IPS-20b (cell line): ENCODE data around the gene NCF2.

Source experiments
- H3K27ac ChIP-seq: one replicate; pipeline ENCODE4 v1.5.1; 2013; ENCODE audit warnings: low read length
- H3K27me3 ChIP-seq: 2 replicates; pipeline ENCODE4 v1.6.1; 2013; ENCODE audit warnings: mild to moderate bottlenecking, low read length, inconsistent platforms; ENCODE audit not compliant: insufficient read depth
- H3K36me3 ChIP-seq: 2 replicates; pipeline ENCODE4 v1.6.1; 2013; ENCODE audit warnings: low read depth, mild to moderate bottlenecking, inconsistent platforms, low read length, moderate library complexity; ENCODE audit not compliant: insufficient read depth
- H3K4me1 ChIP-seq: 2 replicates; pipeline ENCODE4 v1.6.1; 2013; ENCODE audit warnings: mild to moderate bottlenecking, control low read depth, inconsistent platforms, low read length, moderate library complexity; ENCODE audit not compliant: insufficient read depth
- H3K4me3 ChIP-seq: 2 replicates; pipeline ENCODE4 v1.5.1; 2013; ENCODE audit warnings: mild to moderate bottlenecking, low read length, inconsistent platforms
- H3K9ac ChIP-seq: 2 replicates; pipeline ENCODE4 v1.6.1; 2013; ENCODE audit warnings: low read depth, mild to moderate bottlenecking, inconsistent platforms, low read length, moderate library complexity
- H3K9me3 ChIP-seq: 2 replicates; pipeline ENCODE4 v1.6.1; 2013; ENCODE audit warnings: mild to moderate bottlenecking, low read depth, low read length, inconsistent platforms; ENCODE audit not compliant: insufficient read depth

Gene NCF2

DNA sequence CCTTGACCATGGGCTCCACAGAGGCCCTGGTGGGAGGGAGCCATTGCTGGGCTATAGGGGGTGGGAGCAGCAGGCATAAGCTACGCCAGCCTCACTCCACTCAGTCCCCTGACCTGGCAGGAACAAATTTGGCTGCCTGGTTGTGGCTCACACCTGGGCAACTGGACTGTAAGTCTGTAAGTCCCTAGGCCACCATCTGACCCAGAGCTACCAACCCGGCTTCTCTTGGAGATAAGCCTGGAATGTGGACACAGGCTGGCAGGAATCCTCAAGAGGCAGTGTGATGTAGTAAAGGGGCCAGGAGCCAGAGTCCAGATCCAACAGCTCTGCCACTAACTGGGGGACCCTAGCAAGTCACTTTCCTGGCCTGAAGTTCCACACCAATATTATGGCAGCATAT, 11.4 kb downstream of the NCF2 start:
- no peaks in the 10 kb centered on the region for H3K4me1 ChIP-seq
- H3K27ac ChIP-seq = no peak overlapping the region
- no peaks in the 10 kb centered on the region for H3K27me3 ChIP-seq
- no peak overlapping the region for H3K4me3 ChIP-seq
- no peaks in the 10 kb centered on the region for H3K9me3 ChIP-seq
- no peaks in the 10 kb centered on the region for H3K36me3 ChIP-seq
- no peak overlapping the region for H3K9ac ChIP-seq

DNA sequence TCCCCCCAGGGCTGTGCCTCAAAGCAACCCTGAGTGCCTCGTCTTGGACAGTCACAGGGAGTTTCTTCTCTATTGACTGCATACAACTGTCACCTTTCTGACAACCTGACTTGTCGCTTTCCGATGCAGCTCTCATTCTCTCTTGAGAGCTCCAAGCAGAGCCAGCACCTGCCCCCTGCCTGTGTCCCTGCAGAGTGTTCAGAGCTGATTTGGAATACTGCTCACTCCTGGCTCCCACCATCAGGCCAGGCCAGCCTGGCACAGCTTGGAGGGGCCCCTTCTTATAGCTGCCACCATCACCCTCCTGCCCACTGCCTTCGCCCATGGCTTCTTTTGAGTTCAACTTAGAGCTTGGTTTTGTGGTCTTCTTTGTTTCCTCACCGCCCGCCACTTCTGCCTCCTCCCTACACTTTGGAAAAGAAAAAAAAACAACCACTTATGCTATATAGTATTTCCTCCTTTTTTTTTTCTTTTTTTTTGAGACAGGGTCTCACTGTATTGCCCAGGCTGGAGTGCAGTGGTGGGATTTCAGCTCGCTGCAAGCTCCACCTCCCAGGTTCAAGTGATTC, 12.3 kb downstream of the NCF2 start:
- no peaks in the 10 kb centered on the region for H3K36me3 ChIP-seq

DNA sequence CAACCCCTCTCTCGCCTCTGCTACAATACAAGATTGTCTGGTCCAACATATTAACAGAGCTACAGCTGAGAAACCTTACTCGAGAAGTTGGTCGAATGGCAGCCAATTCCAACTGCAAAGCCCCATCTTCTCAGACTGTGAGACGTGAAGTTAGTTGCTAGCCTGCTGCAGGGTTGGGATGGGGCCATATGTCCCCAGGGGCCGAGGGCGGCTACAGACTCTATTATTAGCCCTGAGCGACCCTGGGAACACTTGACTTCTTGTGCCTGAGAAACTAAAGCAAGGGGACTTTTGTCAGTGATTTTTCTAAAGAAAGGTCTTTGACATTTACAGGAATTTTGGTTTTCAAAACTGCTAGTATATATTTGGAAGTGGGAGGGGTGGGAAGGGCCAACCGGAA, 13.7 kb downstream of the NCF2 start:
- Histone ChIP-seq H3K4me1 (no peaks in the 10 kb centered on the region), H3K27me3 (no peaks in the 10 kb centered on the region), H3K36me3 (no peaks in the 10 kb centered on the region), H3K4me3 (no peak overlapping the region), H3K9ac (no peak overlapping the region), H3K9me3 (no peaks in the 10 kb centered on the region), H3K27ac (no peak overlapping the region)

More for the DNA sequence above, 12.3 kb downstream of the NCF2 start:
- H3K9me3 ChIP-seq = no peaks in the 10 kb centered on the region
- no peak overlapping the region for H3K27ac ChIP-seq
- H3K4me3 ChIP-seq = no peak overlapping the region
- H3K9ac ChIP-seq = no peak overlapping the region
- H3K27me3 ChIP-seq = no peaks in the 10 kb centered on the region
- no peaks in the 10 kb centered on the region for H3K4me1 ChIP-seq

- Histone ChIP-seq H3K36me3 (no peaks in the 10 kb centered on the region), H3K9me3 (no peaks in the 10 kb centered on the region), H3K27me3 (no peaks in the 10 kb centered on the region; the same call in 1 of the 2 replicates), H3K4me3 (no peak overlapping the region), H3K4me1 (no peaks in the 10 kb centered on the region), H3K9ac (no peak overlapping the region), H3K27ac (no peak overlapping the region)
These were observed 14.7 kb downstream of the NCF2 start for GRCh38 chr1:183575606-183576005.

DNA sequence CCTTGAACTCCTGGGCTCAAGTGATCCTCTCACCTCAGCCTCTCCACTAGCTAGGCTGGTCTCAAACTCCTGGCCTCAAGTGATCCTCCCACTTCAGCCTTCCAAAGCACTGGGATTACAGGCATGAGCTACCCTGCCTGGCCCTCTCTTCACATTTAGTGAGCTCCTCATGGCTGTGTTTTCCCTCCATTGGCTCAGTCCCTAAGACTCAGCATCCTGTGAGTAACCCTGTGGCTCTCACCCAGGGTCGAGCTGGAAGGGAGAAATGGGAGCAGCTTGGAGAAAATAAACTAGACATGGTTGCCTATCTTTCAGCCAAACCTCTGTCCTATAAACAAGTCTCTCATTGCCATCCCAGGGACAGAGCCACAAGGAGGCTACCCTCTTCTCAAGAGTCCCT, 17.5 kb downstream of the NCF2 start:
- H3K36me3 ChIP-seq = no peaks in the 10 kb centered on the region

GRCh38 chr1:183571678-183572268, 18.5 kb downstream of the NCF2 start:
- Histone ChIP-seq H3K9me3 (no peaks in the 10 kb centered on the region), H3K36me3 (no peaks in the 10 kb centered on the region), H3K27ac (no peak overlapping the region), H3K4me3 (no peak overlapping the region), H3K27me3 (no peaks in the 10 kb centered on the region; the same call in 1 of the 2 replicates), H3K4me1 (no peaks in the 10 kb centered on the region), H3K9ac (no peak overlapping the region)

More for the DNA sequence above, 17.5 kb downstream of the NCF2 start:
- Histone ChIP-seq H3K4me3 (no peak overlapping the region), H3K4me1 (no peaks in the 10 kb centered on the region), H3K27me3 (no peaks in the 10 kb centered on the region; the same call in 1 of the 2 replicates), H3K9me3 (no peaks in the 10 kb centered on the region), H3K9ac (no peak overlapping the region), H3K27ac (no peak overlapping the region)

DNA sequence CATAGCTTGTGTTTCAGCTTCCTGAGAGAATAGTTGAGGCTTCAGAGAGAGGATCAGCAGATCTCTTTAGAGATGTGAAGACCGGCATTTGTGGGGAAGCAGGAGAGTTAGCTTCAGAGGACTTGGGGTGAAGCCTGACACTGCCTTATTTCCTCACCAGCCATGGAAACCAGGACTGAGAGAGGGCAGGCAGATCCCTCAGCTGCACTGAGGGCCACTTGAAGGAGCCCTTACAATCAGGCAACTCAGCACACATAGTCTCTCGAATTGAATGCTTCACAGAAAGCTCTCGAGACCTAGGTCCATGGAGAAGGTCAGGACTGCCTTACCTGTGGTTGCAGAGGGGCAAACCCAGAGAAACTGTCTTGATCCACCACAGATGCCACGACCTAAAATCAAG, 19.8 kb downstream of the NCF2 start:
- no peak overlapping the region for H3K4me3 ChIP-seq
- no peaks in the 10 kb centered on the region; the same call in 1 of the 2 replicates for H3K27me3 ChIP-seq
- H3K4me1 ChIP-seq = no peaks in the 10 kb centered on the region
- H3K27ac ChIP-seq = no peak overlapping the region
- H3K9me3 ChIP-seq = no peaks in the 10 kb centered on the region
- H3K36me3 ChIP-seq = no peaks in the 10 kb centered on the region
- no peak overlapping the region for H3K9ac ChIP-seq

DNA sequence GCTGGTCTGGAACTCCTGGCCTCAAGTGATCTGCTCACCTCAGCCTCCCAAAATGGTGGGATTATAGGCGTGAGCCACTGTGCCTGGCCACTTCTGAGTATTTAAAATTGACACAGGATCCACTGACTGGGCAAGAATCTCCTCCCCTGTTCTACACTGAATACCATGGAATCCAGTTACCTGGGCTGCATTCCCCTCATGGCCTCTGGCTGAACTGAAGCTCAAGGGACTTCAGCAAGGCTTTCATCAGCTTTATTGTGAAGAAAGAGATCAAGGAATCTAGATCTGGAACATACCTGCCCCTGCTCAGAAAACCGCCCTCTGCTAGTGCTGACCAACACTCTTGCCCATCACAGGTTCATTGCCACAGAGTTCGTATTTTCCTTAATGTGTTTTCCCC, 20.5 kb downstream of the NCF2 start:
- H3K9me3 ChIP-seq = no peaks in the 10 kb centered on the region
- no peak overlapping the region for H3K4me3 ChIP-seq
- no peaks in the 10 kb centered on the region for H3K36me3 ChIP-seq
- no peak overlapping the region for H3K27ac ChIP-seq
- H3K27me3 ChIP-seq = no peaks in the 10 kb centered on the region; the same call in 1 of the 2 replicates
- H3K4me1 ChIP-seq = no peaks in the 10 kb centered on the region
- H3K9ac ChIP-seq = no peak overlapping the region

DNA sequence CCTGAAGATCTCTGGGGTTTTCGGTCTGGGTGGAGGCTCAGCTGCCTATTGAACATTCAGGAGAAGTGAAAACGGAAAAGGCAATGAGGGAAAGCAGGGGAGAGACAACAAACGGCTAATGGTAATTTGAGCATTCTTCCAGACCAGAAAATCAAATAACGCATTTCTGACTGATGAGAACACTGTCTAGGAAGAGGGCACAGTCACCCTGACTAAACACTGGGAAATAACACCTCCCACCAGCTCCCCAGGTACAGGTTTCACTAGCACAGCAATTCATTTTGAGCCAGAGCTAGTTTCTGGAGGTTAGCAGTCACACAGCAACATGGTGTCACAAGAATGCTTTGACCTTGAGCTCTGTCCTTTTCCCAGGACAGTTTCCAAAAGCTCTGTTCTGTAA, 21.1 kb downstream of the NCF2 start:
- Histone ChIP-seq H3K9me3 (no peaks in the 10 kb centered on the region), H3K4me1 (no peaks in the 10 kb centered on the region), H3K9ac (no peak overlapping the region), H3K36me3 (no peaks in the 10 kb centered on the region), H3K27me3 (no peaks in the 10 kb centered on the region; the same call in 1 of the 2 replicates), H3K4me3 (no peak overlapping the region), H3K27ac (no peak overlapping the region)

- no peaks in the 10 kb centered on the region; the same call in 1 of the 2 replicates for H3K27me3 ChIP-seq
- H3K4me1 ChIP-seq = no peaks in the 10 kb centered on the region
- H3K36me3 ChIP-seq = no peaks in the 10 kb centered on the region
- H3K4me3 ChIP-seq = no peak overlapping the region
- H3K9me3 ChIP-seq = no peaks in the 10 kb centered on the region
- no peak overlapping the region for H3K9ac ChIP-seq
- no peak overlapping the region for H3K27ac ChIP-seq
These were observed 21.9 kb downstream of the NCF2 start for GRCh38 chr1:183568176-183569021.

DNA sequence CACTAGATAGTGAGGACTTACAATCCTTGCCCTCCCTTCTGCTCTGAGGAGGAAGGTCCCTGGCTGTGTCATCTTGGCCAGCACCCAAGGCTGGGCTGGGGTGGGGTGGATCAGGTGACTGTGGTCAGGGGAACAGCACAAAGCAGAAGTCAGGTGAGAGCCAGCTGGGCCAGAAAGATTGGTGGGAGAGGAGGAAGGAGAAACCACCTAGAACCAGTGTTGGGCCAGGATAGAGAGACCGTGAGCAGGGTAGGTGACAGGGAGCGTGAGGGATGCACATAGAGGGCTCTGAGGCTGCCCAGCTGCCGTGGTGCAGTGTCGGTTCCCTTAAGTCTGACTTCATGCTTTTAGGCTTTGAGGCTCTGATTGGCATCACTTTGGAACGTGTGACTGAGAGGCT, 22.7 kb downstream of the NCF2 start:
- H3K9me3 ChIP-seq = no peaks in the 10 kb centered on the region
- no peaks in the 10 kb centered on the region for H3K4me1 ChIP-seq
- H3K9ac ChIP-seq = no peak overlapping the region
- no peak overlapping the region for H3K27ac ChIP-seq
- H3K27me3 ChIP-seq = no peaks in the 10 kb centered on the region; the same call in 1 of the 2 replicates
- H3K4me3 ChIP-seq = no peak overlapping the region
- H3K36me3 ChIP-seq = no peaks in the 10 kb centered on the region

DNA sequence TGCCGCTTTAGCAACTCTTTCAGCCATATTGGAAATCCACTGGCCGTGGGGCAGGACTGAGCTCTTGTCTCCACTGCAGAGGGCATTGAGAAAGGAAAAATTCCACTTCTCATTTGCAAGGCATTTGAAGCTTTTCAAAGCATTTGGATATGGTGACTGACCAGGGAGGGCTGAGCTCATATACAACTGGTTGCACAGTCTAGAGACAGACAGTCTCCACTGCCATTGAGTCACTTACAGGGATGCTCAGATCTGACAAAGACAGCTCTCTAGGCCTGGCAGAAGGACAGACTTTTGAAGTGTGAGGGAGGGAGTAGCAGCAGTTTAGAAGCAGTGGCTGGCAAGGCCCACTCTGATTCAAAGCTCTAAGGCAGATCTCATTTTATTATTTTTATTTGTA, 24.2 kb downstream of the NCF2 start:
- Histone ChIP-seq H3K36me3 (no peaks in the 10 kb centered on the region), H3K27ac (no peak overlapping the region), H3K4me1 (no peaks in the 10 kb centered on the region), H3K27me3 (no peaks in the 10 kb centered on the region; the same call in 1 of the 2 replicates), H3K4me3 (no peak overlapping the region), H3K9ac (no peak overlapping the region), H3K9me3 (no peaks in the 10 kb centered on the region)
